CD4-positive, alpha-beta T cell treated with Interleukin-15 for 4 hours (primary cell): Measurements from ENCODE around the gene ATRNL1.
"Not testable (repeated sequence)": the region's sequence is repeated elsewhere in the genome, so short reads cannot be mapped to it uniquely, and the experiment has no call there.

Experiments
- DNase-seq: peaks from one replicate; pipeline ENCODE4 v3.0.0-alpha.2; 2020; ENCODE audit warnings: low spot score

The ATRNL1 gene

GRCh38 chr10:115606741-115607140, 513.6 kb downstream of the ATRNL1 start:
- DNase-seq, result no peak

DNA sequence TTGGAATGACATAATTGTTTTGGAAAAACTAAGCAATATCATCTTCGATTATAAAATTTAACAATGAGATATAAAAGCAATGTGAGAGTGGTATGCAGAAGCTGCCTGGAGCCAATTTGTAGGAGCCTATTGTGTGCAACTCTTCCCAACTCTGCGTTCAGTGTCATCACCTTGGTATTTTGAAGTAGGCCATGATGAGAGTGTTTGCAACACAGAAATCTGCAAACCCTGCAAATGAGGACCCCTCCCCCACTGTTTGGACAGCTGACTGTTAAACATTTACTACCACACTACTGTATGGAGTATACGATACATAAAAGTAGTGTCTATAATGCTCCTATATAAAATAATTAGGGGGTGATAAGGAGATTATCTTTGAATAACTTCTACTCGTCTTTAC, 531.3 kb downstream of the ATRNL1 start:
- DNase-seq, result no peak

- no peak for DNase-seq
Observed at GRCh38 chr10:115628616-115629015, 535.5 kb downstream of the ATRNL1 start.

DNA sequence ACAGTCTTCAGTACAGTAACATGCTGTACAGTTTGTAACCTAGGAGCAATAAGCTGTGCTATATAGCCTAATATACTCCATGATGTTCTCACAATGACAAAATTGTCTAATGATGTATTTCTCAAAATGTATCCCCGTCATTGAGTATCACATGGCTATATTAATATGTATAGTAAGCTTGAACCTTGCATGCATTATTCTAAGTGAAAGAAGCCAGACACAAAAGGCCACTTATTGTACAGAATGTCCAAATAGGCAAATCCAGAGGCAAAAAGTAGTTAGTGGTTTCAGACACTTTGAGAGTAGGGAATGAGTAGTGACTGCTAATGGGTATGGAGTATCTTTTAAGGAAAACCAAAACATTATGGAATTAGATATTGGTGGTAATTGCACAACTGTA, 545.1 kb downstream of the ATRNL1 start:
- no peak for DNase-seq

DNA sequence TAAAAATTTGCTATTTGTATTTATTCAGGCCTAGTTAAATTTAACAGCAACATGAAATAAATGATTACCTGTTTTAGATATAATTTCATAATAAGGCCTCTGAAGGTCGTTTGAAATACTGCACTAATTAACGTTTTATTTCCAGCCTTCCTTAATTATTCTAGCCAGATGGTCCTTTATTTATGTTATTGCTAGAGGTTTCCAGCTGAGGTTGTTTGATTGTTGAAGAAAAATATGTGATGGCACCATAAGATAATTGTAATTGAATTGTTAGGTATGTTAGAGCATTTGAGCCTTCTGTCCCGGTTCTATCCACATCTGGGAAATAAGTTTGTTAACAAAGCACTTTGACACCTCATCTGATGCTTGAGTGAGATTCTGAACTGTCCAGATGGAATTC, 556.1 kb downstream of the ATRNL1 start:
- no peak for DNase-seq

DNA sequence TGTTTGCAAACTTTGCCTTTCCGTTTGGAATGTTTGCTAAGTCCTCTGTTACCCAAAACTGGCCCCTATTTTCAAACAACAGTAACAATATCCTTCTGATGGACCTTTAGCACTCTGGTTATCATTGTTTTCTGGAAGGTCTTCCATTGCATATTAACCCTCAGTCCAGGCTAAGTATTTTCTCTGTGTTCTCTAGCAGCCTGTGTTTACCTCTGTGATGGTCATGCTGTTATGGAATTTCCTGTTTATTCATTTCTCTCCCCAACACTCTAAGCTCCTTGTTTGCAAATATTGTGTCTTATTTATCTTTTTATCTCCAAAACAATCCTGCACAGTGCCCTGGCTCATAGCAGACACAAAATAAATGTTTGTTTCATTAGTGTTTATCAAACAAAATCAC, 560.3 kb downstream of the ATRNL1 start:
- DNase-seq, result no peak

- no peak for DNase-seq
Observed at GRCh38 chr10:115654961-115655360, 561.8 kb downstream of the ATRNL1 start.

DNA sequence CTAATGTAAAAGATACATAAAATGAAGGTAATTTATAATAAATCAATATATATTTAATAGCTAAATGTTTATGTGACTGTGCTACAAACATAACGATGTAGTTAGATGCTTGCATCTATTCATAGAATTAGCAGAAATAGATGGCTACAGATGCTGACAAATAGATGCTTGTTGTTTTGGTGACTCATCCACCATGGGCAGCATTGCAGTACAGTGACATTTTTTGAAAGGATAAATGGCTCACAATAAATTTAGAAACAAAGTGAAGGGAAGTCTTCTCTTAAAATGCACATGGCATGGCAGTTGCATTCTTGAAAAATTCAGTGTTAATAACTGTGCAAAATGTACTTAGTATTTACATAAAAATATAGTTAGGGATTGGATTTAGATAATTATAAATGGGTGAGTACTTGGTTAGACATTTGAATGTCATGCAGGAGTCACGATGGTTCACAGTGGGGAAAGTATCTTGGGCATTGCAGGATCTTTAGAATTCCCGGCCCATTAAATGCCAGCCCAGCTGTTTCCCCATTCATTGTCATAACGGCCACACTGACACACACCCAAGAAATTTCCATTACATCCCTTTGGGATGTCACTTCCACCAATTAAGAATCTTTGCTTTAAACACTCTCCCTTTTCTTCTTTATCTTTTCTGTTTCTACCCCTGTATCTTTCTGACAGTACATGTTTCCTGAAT, 564.1 kb downstream of the ATRNL1 start:
- no peak for DNase-seq

DNA sequence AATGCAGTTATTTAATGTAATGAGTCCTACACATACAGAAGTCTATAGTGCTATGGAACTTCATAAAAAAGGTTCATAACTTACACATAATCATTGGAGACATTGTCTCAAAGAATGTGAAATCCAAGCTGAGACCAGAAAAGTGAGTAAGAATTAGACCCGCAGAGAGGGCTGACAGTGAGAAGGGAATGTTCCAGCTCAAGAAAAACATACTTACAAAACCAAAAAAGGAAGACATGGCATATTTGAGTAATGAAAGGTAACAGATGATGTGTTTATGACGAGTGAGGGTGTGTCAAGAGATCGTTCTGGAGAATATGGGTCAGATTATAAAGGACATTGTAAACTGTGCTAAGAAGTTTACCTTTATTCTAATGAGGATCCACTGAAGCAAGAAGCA, 566.5 kb downstream of the ATRNL1 start:
- DNase-seq, result no peak

DNA sequence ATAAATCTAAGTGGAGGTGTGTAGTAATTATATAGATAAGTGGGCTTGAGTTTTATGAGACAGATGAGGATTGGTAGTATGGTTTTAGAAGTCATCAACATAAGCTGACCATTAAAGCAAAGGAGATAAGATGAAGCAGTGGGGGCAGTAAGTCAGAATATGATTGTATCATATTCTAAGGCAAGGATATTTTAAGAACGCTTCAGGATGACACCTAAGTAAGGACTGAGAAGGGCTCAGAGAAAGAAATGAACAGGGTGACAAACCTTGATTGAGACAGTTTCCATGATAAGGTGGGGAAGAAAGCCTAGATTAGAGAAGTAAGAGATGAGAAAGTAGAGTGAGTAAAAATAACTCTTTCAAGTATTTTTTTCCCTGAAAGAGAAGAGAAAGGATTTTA, 567.2 kb downstream of the ATRNL1 start:
- DNase-seq, result no peak

- DNase-seq, result no peak
Observed at GRCh38 chr10:115662422-115662821, 569.3 kb downstream of the ATRNL1 start.

DNA sequence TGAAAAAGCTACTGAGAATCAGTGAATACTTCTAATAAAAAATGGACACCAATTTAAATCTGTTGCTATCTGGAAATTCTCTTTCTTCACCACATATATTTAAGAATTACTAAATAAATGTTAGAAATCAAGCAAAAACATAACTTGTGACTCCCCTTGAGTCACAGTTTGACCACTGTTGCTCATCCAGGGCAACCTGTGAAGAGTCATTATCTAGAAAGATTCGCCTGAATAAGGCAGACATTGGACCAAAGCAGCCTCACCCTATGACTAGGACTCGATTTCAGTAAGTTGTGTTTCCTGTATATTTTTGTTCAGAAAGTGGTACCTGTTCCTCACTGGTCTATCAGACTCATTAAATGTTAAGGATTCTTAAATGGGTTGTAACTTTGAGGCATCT, 572.4 kb downstream of the ATRNL1 start:
- DNase-seq, result no peak

- no peak for DNase-seq
Observed at GRCh38 chr10:115674496-115674895, 581.3 kb downstream of the ATRNL1 start.

DNA sequence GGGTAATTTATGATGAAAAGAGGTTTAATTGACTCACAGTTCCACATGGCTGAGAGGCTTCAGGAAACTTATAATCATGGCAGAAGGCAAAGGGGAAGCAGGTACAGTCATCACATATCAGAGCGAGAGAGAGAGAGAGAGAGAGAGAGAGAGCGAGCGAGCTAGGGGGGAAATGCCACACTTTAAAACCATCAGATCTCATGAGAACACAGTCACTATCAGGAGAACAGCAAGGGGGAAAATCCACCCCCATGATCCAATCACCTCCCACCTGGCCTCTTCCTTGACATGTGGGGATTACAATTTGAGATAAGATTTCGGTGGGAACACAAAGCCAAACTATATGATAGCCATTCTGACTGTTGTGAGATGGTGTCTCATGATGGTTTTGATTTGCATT, 603.6 kb downstream of the ATRNL1 start:
- DNase-seq, result no peak

DNA sequence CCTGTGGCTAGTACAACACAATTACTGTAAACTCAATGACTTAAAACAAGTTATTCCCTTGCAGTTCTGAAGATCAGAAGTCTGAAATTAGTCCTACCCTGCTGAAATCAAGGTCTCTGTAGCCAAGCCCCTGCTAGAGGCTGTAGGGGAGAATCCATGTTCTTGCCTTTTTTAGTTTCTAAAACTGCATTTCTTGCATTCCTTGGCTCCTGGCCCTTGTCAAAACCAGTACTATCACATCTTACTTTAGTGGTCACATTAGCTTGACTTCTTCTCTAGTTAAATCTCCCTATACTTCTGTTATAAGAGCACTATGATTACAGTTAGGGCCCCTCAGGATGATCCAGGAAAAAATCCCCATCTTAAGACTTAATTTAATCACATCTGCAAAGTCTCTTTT, 612.9 kb downstream of the ATRNL1 start:
- no peak for DNase-seq

DNA sequence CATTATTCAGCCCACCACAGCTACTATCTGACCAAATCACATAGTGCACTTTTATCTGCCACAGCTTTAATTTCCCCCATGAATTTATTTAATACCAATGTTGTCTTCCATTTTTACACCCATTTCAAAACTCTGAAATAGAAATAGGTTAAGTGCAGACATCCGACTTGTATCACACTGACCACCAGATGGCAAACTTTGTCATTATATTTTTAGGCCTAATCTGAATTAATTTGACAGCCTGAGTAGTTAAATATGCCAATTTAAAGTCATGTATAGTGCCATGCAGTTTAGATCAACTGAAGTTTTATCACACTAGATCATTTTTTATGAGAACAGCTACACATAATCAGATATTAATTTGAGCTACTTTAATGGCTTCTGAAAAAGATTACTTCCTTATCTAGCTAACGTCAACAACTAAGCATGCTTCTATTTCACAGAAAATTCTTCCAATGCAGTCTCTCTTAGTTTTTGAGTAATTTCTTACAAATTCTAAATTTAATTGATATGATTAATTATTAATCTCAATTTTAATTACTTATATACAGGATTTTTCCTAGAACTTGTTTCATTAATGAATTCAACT, 613.4 kb downstream of the ATRNL1 start:
- no peak for DNase-seq

DNA sequence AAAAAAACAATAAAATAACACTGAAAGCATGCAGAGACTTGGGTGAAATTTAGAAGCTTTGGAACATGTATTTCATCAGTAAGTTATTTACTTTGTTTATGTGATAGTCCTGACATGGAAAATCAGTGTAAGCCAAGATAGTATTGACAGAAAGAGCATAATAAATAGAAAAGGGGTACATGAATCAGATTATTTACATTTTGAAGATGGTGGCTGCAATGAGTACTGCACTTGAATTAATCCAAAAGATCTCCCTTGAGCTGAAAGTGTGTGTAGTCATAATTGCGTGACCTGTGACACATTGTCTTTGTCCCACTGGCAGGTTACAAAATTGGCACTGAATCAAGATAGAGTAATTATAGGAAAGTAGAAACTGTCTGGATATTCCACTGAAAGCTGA, 617.0 kb downstream of the ATRNL1 start:
- DNase-seq, result no peak

DNA sequence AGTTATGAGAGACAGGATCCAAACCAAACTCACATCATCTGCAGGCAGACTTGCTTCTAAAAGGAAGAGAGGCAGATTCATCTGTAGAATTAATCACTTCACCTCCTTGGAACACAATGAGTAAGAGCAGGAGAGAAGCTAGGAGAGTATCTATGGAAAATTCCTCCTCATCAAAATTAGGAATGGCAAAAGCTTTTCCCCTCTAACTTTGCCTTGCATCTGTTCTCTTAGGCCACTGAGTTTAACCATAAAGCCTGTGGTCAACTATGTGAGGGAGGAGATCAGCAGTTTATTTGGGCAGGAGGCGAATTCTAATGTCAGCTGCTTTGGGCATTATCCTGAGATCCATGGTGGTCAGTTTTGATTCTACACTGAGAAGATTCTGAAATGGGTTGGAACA, 618.1 kb downstream of the ATRNL1 start:
- no peak for DNase-seq

DNA sequence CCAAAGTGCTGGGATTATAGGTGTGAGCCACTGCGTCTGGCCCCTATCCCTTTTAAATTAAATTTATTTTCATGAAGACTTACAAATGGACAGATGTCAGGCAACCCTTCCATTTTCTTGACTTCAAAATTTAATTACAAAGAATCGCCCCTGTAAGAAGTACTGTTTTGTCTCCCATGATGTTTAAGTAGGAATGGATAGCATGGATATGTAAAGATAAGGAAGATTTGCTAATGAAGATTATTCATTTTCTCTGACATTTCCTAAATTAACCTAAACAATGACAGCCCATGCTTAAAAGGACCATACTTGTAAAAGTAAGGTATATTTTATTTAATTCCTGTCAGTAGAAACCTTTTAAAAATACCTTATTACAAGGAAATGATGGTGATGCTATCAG, 627.0 kb downstream of the ATRNL1 start:
- DNase-seq, result no peak

- no peak for DNase-seq
Observed at GRCh38 chr10:115727129-115727528, 634.0 kb downstream of the ATRNL1 start.

DNA sequence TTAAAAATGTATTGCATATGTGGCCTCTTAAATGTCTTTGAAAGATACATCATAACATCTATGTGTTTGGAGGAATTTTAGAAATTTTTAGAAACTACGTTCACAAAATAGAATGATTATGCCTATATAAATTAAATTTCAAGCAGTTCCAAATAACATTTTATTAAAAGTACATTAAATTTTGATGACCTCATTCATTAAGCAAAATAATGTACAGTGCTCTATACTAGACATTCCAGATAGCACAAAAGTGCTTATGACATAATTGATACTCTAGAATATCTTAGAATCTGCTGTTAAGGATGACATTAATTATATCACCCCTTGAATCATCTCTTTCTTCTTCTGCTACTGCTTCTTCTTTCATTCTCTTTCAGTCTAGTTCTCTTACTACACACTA, 650.9 kb downstream of the ATRNL1 start:
- no peak for DNase-seq

DNA sequence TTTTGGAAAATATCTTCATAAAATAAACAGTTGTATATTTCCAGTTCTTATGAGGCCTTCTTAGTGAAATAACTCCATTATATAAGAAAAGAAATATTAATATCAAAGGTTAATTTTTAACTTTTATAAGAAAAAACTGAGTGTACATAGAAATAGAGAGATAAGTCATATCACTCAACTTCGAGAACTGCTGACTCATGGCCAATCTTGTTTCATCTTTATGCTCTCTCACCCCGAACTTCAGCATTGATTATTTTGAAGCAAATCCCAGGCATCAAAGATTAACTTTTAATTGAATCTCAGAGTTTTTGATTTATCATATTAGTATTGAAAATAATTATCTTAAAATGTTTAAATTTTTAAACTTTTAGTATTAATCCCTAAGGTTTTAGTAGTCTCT, 652.8 kb downstream of the ATRNL1 start:
- DNase-seq, result no peak

GRCh38 chr10:115747811-115748210, 654.6 kb downstream of the ATRNL1 start:
- DNase-seq, result no peak

- DNase-seq, result not testable (repeated sequence)
Observed at GRCh38 chr10:115758488-115758887, 665.3 kb downstream of the ATRNL1 start.
